GM19467 (cell line): Measurements from ENCODE around the gene MOCS3.

Experiments used
- ATAC-seq: cut with Tn5 transposase; IDR thresholded peaks from one replicate; pipeline ENCODE4 v1.9.1; 2021; ENCODE audit warnings: mild to moderate bottlenecking, moderate library complexity; ENCODE audit not compliant: unreplicated experiment

MOCS3 gene

GRCh38 chr20:50980851-50981713 is 22.5 kb downstream of the MOCS3 start:
- no peak for ATAC-seq

- ATAC-seq: no peak
These were observed 23.1 kb downstream of the MOCS3 start for GRCh38 chr20:50981714-50982048.

GRCh38 chr20:50982363-50982762 is 23.7 kb downstream of the MOCS3 start:
- ATAC-seq: no peak

- no peak for ATAC-seq
These were observed 24.7 kb downstream of the MOCS3 start for GRCh38 chr20:50983321-50983720.

GRCh38 chr20:50987493-50988210 is 29.0 kb downstream of the MOCS3 start:
- ATAC-seq: no peak

GRCh38 chr20:50991076-50991475 is 32.5 kb downstream of the MOCS3 start:
- ATAC-seq: no peak

GRCh38 chr20:50992336-50992732 is 33.7 kb downstream of the MOCS3 start:
- no peak for ATAC-seq

- ATAC-seq: no peak
These were observed 34.3 kb downstream of the MOCS3 start for GRCh38 chr20:50992733-50993457.

GRCh38 chr20:50993876-50994275 is 35.3 kb downstream of the MOCS3 start:
- no peak for ATAC-seq

GRCh38 chr20:50995506-50995905 is 36.9 kb downstream of the MOCS3 start:
- no peak for ATAC-seq

- ATAC-seq: no peak
These were observed 38.6 kb downstream of the MOCS3 start for GRCh38 chr20:50996901-50997865.

GRCh38 chr20:50999355-50999754 is 40.7 kb downstream of the MOCS3 start:
- no peak for ATAC-seq

GRCh38 chr20:51001430-51002265 is 43.0 kb downstream of the MOCS3 start:
- no peak for ATAC-seq

- no peak for ATAC-seq
These were observed 44.0 kb downstream of the MOCS3 start for GRCh38 chr20:51002633-51003032.

GRCh38 chr20:51003753-51004152 is 45.1 kb downstream of the MOCS3 start:
- ATAC-seq: no peak

GRCh38 chr20:51004305-51004727 is 45.7 kb downstream of the MOCS3 start:
- ATAC-seq: no peak

GRCh38 chr20:51004781-51005180 is 46.2 kb downstream of the MOCS3 start:
- ATAC-seq: no peak

GRCh38 chr20:51005214-51005613 is 46.6 kb downstream of the MOCS3 start:
- no peak for ATAC-seq

GRCh38 chr20:51008718-51009117 is 50.1 kb downstream of the MOCS3 start:
- no peak for ATAC-seq
